ENCODE results near the gene NAALADL2. TPM values are rescaled to one million over a fixed set of nuclear protein-coding genes. Genes with fewer than 3 reads are reported as not detected.

Gene NAALADL2
- total and polyA plus RNA-seq, 2 of the 4 experiments (the other 2 are of a cell fraction) = 3.8 to 19.2 TPM

- intact Hi-C loops (cut with micrococcal nuclease) (no loop called here), in situ Hi-C loops (cut with MboI; ENCODE audit: low sequenced_read_pairs) (no loop called here), dilution Hi-C loops (cut with HindIII; ENCODE audit: low sequenced_read_pairs, unreplicated experiment) (no loop called here)
- no peak overlapping the region for H4K5ac ChIP-seq (ENCODE audit: low read depth, low read length)
- no peak overlapping the region for H2AK5ac ChIP-seq (ENCODE audit: low read depth, low read length)
- no peak overlapping the region for H2AFZ ChIP-seq (replicated peaks; ENCODE audit: low read length, poor library complexity)
- ChIA-PET CTCF (no interaction called here), POLR2A (ENCODE audit: unreplicated experiment) (no interaction called here)
- no peak overlapping the region for H2BK5ac ChIP-seq (ENCODE audit: low read depth, low read length, poor library complexity, severe bottlenecking)
- ATAC-seq (ENCODE audit: low read depth) (no peak), DNase-seq (peak; percentile 26)
- no peak overlapping the region for H2AK9ac ChIP-seq (replicated peaks; ENCODE audit: low read depth, low read length, poor library complexity)
- H4K91ac ChIP-seq (ENCODE audit: insufficient read depth, low read depth, low read length) = no peak overlapping the region
- no peak overlapping the region for H3K4me3 ChIP-seq (ENCODE audit: insufficient read depth, low read depth, low read length)
- no CpG with 5 or more reads among the region's 3 CpGs for WGBS, 2 experiments (ENCODE audit: extremely low coverage in 2 of 2, insufficient read length in 1 of 2)
- H3K56ac ChIP-seq (ENCODE audit: extremely low read depth, insufficient read depth, low read length) = no peak overlapping the region
- no peaks in the 10 kb centered on the region for H4K20me1 ChIP-seq (ENCODE audit: insufficient read depth, low read length)
- no peak overlapping the region for H3K27ac ChIP-seq (ENCODE audit: insufficient read depth, low read length)
- no peaks in the 10 kb centered on the region for H3K9me3 ChIP-seq (ENCODE audit: control insufficient read depth, insufficient read depth, low read length)
- no peak overlapping the region for H2BK120ac ChIP-seq (ENCODE audit: low read depth, low read length)
- no peaks in the 10 kb centered on the region for H3K27me3 ChIP-seq (ENCODE audit: control insufficient read depth, insufficient read depth, low read length)
- H3K36me3 ChIP-seq (ENCODE audit: control insufficient read depth, insufficient read depth, low read length) = no peaks in the 10 kb centered on the region
- TF ChIP-seq CEBPB (IDR thresholded peaks at IDR 0.05; ENCODE audit: low read depth, low read length) (peak; percentile 76), SMC3 (IDR thresholded peaks at IDR 0.05; ENCODE audit: low read depth, low read length) (no peak)
- no peak overlapping the region for H3K4ac ChIP-seq (ENCODE audit: low read depth, low read length)
- H3K23ac ChIP-seq (ENCODE audit: low read depth, low read length) = no peak overlapping the region
- H3K9me1 ChIP-seq (ENCODE audit: insufficient read depth, low read length) = peaks cover 4% of the 10 kb centered on the region; the same call in 1 of the 2 replicates
- H4K8ac ChIP-seq (ENCODE audit: low read depth in 2 of 2, low read length in 2 of 2) = no peak overlapping the region
- H3K4me1 ChIP-seq (ENCODE audit: control insufficient read depth, insufficient read depth, low read length) = peaks cover 3% of the 10 kb centered on the region; the same call in 1 of the 2 replicates
- BruUV-seq (replicated peaks) = no TSS peak
- no peak overlapping the region for H3K4me2 ChIP-seq (ENCODE audit: low read depth, low read length)
- H3K79me1 ChIP-seq (ENCODE audit: low read depth in 1 of 2, low read length in 2 of 2) = no peaks in the 10 kb centered on the region
- no peak overlapping the region for H3K14ac ChIP-seq (replicated peaks; ENCODE audit: low read depth, low read length)
- no peak overlapping the region for H3K9ac ChIP-seq (ENCODE audit: low read depth, low read length)
- no peak overlapping the region for H2BK15ac ChIP-seq (ENCODE audit: low read depth, low read length)
- no peak overlapping the region for H3K18ac ChIP-seq (ENCODE audit: low read depth, low read length)
- no peak overlapping the region for H2BK20ac ChIP-seq (ENCODE audit: low read depth, low read length)
Measured at GRCh38 chr3:175748087-175748730, 889.1 kb downstream of the NAALADL2 start.

Measured in IMR-90 (cell line).